Measurements from ENCODE around the gene MAML2.

MAML2 gene

DNA sequence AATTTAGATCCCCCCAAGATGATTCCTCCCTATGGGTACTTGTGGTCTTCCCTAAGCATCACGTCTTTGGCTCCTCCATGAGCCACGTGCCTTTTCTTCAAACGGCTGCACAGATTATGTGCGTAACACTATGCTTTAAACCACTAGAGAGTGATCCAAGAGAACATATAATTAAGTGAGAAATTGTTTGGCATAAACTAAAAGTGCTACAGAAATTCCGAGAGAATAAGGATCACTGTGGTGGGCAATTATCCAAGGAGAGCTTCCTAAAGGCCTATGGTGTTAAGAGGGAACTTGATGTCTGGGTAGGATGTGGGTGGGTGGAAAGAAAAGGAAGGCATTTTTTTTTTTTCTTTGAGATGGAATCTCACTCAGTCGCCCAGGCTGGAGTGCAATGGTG lies 110.9 kb downstream of the MAML2 start:
- no peak for DNase-seq

DNA sequence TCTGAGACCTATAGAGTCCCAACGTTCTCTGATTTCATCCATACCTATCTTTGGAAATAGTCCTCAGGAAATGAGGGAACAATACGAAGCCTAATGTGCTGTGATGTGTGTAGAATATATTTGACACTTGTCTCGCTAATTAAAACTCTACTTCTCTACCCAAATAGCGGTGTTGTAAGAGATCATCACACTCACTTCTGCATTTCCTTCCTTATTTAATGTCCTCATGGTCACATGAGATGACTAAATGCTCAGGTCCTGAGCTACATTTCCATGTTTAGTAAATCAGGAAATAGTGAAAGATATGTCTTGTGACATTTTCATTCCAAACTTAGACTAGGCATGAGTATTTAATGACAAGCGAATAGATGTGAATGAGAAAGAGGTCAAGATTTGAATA lies 112.3 kb downstream of the MAML2 start:
- no peak for DNase-seq

DNA sequence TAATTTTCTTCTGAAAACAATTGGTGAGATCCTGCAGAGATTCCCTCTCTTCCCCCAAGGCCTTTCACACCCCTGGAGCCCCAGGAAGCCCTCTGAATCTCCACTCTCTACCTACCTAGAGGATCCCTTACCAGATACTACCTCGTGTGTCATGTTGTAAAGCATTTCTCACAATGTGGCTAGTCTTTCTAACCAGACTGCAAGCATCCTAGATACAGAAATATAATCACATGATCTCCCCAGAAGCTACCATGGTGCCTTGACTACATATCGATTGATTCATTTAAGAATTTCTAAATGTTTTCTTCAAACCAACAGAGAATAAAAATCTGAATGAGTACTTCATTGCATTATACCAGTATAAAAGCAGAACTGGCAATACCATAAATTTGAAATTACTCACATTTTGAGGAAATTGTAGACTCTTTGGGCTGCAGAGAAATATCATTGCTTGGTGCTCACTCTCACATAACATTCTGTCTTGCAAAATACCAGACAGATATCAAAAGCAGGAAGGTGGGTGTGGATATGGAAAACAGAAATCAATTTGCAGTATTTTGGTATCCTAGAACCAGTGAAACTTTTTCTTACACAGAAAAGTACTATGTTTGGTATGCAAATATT lies 113.5 kb downstream of the MAML2 start:
- DNase-seq: no peak

DNA sequence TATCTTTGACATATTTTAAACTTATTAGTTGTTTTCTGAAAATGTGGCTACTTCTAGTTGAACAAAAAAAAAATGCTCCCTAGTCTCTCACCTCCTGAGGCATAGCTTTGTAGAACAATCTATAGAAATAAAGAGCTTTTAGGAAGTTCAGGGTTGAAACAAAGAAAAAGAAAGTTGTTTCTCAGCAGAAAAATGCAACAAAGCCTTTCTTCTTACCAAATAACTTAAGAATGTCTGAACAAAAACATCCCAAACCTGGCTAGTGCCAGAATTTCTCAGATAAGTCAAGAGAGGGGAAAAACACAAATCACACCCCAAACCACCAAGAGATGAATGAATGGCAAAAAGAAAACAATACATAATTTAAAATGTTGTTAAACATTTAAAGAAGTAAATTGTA lies 114.1 kb downstream of the MAML2 start:
- no peak for DNase-seq

DNA sequence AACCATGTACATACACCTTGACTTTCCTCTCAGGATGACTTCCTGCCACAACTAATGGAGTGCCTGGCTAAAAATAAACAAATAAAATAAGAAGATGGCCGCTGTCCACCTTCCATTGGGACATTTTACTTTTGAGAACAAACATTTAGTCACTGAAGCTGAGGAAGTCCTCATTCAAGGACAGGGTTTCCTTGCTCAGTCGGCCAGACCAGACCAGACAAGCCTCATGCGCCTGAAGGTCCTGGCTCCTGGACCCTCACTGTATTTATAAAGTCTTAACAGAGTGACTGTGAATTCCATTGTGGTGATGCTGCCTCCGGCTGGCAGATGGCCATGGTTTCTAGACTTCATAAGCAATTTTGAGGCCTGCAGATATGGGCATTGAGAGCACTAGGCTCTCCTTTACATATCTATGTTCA lies 114.5 kb downstream of the MAML2 start:
- no peak for DNase-seq

DNA sequence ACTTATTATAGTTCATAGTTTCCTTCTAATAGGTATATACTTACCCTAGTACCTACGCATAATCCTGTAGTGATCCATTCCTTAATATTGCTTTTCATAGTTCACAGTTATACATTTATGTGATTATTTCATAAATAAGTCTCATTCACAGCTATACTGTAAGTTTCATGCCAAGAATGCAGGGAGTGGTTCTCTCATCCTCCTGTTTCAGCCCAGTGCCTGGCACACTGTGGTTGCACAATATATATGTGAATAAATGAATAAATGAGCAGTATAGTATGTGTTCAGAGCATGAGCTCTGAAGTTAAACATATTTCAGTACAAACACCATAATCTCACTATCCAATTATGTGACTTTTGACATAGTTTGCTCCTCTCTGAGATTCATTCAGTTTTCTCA lies 115.8 kb downstream of the MAML2 start:
- DNase-seq: no peak

DNA sequence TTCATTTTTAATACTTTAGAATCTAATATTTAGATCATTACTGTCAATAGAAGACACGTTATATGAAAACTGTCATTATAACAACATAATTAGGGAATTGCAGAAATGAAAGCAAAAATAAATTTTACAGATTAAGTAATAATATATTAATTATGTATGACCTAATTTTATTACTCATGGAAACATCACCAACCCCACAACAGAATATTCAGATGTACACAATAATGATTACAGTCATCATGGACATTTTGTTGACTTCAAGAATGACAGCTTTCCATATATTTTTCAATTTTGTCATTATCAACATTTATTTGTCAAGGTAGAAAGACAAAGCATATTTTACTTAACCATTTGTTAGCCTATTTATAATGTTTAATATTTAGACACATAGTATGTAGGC lies 119.9 kb downstream of the MAML2 start:
- no peak for DNase-seq

DNA sequence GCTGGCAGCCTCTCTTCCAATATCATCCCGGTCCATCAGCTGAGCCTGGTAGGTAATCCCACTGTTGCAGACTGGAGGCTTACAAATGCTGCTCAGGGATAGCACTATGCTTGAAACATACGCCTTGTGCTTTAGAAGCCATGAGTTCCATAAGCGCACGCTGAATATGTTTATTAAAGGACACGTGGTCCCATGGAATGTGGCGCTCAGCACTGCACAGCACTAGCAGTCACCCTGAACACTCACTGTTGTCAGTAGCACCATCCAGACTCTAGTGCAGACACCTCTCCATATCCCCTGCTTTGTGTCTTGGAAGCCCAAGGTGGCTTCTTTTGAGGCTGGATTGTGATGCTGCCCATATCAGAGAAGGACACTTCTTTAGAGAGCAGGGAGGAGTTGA lies 120.9 kb downstream of the MAML2 start:
- DNase-seq: no peak

DNA sequence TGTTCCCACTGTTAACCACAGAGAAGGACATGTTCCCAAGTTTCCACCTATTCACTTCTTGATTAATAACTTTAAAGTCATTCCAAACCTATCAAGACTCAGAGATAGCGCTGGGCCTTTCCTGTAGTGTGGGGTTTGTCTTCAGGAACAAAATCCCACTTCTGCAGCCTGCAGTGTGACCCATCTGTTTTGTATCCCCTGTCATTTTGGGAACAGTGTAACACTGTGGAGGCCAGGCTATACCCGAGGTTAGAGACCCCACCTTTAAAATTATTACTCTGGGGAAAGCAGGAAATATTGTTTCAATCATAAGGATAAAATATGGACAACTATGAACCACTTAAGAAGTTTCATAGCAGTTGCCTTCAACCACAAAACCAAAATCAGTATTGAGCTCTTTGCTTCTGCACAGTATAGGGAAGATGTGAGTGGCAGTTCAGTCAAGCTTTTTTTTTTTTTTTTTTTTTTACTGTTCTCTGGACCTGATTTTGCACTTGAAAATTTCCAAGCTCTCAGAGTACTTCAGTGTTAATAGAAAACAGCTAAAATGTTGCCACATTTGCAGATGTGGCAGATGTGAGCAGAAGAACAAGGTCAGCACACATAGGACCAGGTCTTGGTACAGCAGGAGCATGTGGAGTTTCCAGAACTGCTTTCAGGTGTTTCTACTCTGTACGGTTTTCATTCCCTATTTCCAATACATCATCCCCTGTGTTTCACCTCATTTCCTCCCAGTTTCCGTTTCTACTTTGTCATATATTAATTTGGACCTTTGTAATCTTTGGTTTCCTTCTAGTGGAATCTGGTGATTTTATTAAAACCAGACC lies 121.5 kb downstream of the MAML2 start:
- no peak for DNase-seq

DNA sequence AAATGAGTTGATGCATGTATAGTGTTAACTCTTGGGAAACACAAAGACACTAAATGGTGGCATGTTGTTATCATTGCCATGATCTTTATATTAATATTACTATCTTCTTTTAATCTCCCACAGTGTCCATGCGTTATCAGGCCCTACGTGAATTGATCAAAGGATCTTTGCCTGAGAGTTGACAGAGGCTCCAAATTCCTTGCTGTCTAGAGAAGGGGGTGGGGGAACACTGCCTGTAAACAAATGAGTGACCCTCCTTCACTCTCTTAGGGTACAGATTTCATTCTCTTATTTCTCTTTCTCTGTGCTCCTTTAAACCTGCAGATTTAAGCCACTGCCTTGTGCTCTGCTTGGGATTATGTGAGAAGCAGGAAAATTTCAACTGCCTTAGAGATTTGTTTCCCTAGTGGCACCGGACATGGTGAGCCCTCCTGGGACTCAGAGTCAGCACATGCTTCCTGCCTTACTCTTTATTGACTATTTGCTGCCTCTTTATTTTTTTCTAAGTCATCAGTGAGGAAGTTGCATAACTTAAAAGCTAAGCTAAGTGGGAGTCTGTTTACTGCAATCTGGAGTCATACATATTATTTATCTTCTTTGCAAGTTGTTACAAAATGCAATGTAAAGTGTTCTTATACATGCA lies 122.9 kb downstream of the MAML2 start:
- DNase-seq: no peak

DNA sequence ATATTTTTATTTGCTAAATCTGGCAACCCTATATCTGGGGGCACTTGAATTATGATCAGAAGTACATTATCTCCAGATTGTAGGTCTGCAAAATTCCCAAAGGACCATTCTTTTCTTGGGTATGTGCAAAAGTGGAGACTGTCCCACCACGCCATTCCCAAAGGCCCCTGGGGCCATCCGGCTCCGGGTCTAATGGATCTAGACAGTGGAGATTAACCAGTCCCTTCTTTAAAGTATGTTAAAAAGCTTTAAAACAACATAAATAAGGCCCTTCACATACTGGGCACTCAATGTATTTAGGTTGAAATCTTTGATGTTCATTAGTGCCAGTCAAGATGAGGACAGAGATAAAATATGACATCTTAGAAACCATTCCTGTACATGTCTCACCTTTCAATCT lies 124.1 kb downstream of the MAML2 start:
- no peak for DNase-seq

DNA sequence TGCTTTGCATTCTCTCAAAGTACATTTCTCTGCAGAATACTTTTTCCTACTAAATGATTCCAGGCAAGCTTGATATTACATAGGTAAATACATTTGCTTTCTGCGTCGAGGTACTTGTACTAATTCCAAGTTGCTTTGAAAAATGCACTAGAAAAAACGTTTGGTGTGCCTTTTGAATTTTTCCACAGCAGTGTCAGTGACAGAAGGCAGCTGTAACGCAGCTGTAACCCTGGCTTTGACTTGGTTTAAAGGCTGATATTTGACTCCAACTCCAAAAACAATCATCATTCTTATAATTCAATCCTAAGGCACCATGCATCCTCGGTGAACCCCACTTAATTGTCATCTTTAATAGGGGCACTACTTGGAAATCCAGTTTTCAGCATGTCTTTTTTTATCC lies 125.0 kb downstream of the MAML2 start:
- DNase-seq: no peak

DNA sequence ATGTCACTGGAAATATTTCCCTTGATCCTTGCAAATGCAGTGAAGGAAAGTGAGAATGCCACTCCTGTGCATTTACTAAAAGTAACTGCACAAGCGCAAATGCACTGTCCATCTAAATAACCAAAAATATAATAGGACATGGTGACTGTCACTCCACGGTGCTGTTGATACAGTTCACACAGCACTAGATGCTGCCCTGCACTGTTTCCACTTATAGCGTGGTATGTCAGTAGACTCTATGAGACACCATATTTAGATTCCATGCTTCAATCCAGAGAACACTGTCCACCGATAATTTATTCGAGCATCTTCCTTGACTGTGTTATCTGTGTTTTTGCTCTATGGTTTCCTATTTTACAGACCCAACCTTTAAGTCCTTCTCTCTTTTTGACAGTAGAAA lies 125.8 kb downstream of the MAML2 start:
- no peak for DNase-seq

DNA sequence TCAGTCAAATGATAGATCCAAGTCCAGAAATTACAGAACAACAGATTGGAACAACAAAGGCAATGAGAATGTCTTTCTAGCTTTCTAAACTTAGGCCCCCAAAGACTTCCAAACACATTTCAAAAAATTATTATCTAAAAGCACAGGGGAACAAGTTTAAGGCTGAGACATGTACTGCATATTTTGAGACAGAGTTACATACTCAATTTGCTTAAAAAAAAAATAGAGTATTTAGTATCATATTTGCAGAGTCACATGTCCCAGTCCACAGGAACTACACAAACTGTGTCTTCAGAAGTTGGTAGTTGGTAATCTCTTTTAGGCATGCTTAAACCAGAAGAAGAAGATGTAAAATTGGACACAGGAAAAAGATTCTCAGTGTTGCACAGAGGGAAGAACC lies 127.2 kb downstream of the MAML2 start:
- no peak for DNase-seq

DNA sequence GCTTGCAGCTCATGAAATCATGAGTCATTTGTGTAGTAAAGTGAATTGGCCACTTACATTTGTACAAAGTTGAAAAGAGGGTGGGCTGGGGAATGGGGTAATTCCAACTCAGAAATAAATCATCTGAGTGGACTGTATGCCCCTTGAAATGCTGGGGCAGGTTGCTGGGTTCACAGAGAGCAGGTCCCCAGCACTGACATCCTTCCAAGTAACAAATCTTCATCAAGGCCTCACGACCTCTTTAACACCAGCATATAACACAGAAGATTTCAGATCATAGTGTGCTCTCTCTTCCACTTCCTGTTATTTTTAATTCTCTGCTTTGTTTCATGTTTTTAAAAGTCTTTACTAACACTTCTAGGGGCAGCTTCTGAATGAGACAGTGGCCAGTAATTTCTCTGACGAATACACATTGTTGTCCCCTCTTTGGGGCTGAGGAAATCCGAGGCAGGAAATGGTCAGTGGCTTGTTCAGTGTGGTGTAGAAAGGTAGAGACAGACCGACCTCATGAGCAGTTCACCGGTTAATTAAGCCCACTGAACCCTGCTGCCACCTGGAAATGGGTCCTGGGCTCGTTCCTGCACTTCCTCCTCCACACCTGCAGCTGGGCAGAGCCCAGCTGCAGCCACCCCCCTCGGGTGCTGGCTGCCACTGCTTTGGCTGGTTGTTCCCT lies 127.7 kb downstream of the MAML2 start:
- no peak for DNase-seq

DNA sequence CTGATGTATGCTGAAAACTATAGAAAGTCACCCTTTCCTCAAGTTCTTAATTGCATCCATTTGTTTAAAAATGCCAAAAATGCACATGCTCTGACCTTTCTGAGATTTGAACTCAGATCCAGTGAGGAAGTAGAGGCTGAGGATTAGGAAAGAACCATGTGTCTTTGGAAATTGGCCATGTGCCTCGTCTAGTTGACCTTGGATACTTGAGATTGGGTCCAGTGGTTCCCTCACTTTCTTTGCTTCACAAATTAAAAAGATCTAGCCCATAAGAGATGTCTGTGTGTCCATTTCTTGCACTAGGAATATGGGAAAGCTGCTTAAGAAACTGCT lies 128.3 kb downstream of the MAML2 start:
- DNase-seq: no peak

DNA sequence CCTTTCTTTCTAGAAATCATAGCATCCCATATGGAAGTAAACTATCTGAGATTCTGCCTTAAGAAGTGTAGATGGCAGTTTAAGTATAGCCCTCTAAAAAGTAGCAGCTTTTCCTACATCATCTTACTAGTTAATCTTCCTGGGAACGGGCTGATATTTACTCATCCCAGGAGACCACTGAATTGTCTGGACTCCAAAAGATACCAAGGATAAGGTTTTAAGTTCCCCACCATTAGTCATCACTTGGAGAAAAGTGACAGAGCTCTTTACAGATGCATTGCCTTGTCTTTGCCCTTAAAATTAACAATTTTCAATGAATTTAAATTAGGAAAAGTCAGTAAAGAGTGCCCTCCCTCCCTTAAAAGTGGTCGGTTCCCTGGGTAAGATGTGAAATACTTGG lies 129.5 kb downstream of the MAML2 start:
- no peak for DNase-seq

DNA sequence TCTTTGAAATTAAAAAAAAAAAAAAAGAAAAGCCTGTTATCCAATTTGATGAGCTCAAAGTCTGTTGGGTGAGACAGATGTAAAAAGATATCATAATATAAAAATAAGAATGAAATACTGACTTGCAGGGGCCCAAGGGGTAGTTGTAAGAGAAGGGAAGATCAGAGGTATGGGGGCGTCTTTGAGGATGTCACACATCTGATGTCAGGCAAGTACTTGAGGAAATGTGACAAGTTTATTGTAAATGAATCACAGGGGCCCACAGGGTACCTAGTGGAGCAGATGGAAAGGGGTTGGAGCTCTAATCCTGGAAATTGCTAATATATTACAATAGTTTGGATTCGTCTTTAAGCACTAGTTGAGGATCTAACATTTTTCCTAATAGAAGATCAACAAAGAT lies 131.6 kb downstream of the MAML2 start:
- DNase-seq: no peak

DNA sequence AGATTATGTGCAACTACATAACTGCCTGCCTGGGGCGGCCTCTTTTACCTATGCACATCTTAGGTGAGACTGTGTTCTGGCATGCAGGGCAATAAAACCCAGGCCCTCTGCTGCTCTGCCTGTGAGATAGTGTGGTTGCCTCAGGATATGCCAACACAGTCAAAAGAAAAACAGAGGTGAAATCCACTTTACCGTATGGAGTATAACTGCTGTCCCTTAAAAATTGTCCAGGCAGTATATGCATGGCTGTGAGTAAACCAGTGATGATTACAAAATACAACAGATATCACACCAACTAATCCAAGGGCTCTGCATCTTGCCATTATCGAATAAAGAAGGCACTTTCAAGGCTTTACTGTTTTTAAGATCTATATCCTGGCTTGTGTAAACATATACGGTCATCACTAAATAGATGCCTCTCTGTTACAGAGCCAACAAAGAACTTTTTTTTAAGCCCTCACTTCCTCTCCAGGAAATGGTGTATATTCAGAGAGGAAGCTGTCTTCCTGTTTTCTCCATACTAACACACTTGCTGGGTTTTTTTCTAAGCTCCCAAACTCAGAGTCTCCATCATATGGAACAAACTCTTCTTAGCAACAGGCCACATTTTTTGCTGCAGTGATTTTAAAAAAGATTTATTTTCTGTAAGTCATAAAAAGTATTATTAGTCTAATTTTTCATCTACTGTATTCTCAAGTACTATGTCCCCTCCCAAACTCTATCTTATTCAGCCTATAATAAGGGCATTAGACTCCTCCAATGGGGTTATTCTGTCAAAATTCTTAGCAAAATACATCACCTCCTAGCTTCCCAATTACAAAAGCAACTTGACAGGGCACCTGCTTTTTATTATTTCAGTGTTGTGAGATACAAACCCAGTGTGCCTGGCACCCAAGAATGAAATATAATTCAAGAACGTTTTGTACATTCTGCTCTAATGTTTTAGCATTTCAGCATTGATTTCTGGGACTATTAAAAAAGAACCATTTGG lies 135.2 kb downstream of the MAML2 start:
- DNase-seq: no peak

DNA sequence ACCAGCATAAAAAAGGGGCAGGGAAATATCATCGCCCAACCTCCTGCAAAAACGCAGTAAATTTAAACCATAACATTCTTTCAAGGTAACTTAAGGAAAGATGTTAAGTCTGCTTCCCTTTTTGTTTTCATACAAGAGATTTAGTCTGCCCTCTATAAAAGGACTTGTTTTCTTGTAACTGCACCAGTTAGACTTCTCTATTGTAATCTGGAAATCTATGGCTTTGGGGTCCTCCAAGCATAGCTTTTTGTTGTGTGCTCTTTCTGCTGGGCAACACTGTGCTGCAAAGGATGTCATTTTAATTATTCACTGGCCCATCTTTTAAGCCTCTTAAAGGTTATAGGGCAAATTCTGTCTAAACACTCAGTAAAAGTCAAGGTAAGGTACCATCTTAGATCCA lies 136.0 kb downstream of the MAML2 start:
- DNase-seq: no peak

DNA sequence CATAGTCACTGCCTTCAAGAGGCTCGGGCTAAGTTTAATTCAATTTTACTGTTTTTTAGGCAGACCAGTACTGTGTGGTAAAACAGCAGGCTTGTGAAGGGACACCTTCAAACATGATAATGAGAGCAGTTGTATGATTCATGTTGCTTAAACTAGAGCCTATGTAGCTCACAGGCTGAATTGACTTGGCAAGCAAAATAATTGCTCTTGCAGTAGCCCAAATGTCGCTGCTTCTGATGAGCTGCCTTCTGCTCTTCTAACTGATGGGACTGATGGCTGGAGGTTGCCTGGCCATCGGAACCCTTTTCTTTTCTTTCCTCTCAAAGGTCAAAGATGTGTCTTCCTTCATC lies 137.6 kb downstream of the MAML2 start:
- no peak for DNase-seq

DNA sequence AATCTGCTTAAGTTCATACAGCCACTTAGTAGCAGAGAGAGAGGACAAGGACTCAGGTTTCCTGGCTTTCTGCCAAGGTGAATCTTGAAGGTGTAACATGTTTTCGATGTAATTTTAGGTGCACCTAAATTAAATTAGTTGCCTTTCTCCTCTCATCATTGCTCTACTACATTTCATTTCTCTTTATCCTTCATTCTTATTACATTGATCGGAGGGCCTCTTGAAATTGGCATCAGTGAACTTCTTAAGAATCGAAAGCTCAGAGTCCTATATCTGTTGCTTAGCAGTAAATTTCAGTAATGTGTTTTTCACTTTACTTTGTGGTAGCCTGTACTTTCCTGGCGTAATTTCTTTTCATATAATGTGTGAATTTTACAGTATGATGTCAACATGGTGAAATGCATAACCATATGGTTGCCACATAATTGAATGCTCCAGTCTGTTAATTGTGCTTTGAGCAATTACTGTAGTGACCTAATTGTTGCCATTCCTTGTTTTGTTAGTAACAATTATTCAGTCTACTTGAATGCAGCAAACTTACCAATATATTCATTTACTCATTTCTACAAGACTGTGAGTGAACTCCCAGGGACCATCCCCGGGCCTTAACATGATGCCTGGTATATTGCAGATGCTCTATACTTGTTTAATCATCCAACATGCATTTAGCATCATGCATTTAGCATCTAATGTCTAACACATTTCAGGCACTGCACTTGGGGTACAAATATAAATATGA lies 138.1 kb downstream of the MAML2 start:
- peak; percentile 14 for DNase-seq

Data from NCI-H1436 (cell line).